GM12873 (cell line): Measurements from ENCODE around the gene ARSB.

Source experiments
- CTCF ChIP-seq: IDR thresholded peaks from 2 replicates; pipeline ENCODE4 v1.5.1; 2012; ENCODE audit warnings: low read depth, mild to moderate bottlenecking, moderate library complexity, low read length, control low read depth; ENCODE audit not compliant: insufficient read depth; ENCODE audit errors: missing control alignments

Gene ARSB

GRCh38 chr5:79008362-79008761 lies 23.3 kb upstream of the ARSB start:
- TF ChIP-seq CTCF, result no peak

GRCh38 chr5:79007872-79008271 lies 22.8 kb upstream of the ARSB start:
- no peak for TF ChIP-seq CTCF

- TF ChIP-seq CTCF, result no peak
Measured at GRCh38 chr5:79005936-79006631, 21.0 kb upstream of the ARSB start.

DNA sequence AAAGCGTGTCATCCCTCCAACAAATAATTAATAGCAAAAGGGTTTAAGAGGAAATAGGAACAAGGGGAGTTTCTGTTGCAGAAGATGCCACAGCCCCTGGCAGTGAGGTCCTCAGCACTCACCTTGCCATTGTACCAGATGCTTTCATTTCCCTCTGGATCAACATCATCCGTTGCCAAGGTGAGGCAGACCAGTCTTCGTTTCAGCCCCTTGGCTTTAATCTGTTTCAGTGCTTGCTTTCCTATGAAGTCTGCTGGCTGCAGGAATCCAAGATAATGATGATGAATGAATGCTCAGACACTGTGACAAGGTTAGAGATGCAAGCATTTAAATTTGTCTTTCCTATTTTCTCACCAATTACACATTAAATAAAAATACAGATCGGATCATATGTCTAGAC lies 20.0 kb upstream of the ARSB start:
- TF ChIP-seq CTCF, result no peak

DNA sequence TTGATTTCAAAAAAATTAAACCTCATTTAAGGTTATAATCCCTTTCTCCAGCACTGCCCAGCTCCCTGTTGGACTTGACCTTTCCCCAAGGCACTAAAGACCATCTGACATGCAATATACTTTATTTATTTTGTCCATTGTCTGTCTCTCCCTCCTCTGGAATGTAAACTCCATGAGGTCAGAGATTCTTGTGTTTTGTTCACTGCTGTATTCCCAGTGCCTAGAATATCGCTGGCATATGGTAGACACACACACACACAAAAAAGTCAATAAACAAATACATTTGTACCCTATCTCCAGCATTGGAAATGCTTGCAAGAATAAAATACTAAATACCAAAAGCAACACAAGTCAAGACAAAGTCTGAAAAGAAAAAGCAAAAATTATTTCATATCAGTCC lies 17.3 kb upstream of the ARSB start:
- no peak for TF ChIP-seq CTCF

GRCh38 chr5:79001471-79001870 lies 16.4 kb upstream of the ARSB start:
- TF ChIP-seq CTCF, result no peak

GRCh38 chr5:78997090-78997489 lies 12.0 kb upstream of the ARSB start:
- no peak for TF ChIP-seq CTCF

DNA sequence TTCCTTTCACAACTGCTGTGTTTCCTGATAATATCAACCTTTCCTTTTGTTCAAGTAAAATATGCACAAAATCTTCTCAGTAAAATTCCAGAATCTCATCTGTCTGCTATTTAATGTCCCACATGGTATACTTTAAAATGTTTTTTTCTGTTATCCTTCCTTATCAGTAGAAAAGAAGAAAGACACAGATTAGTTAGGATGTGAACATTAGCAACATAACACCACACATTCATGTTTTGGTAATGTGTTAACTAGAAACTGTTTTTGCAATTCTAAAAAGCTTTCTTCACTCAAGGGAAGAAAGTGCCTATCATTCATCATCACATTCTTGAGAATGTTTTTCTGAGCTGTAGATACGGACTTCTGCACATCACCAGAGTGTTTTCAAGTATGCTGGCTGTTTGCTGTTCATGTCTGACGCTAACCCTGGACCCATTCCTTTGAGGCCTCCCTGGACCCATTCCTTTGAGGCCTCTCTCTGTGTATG lies 10.5 kb upstream of the ARSB start:
- no peak for TF ChIP-seq CTCF
